Neural cell (in vitro differentiated cells): ENCODE data around the gene INPP5D.

Source experiments
- EP300 ChIP-seq: fragments of 450-650 bp; conservative IDR thresholded peaks from 2 replicates; pipeline ENCODE4 v1.6.1; 2014; ENCODE audit warnings: antibody characterized with exemption, mild to moderate bottlenecking, moderate library complexity; ENCODE audit not compliant: poor library complexity, severe bottlenecking
- EZH2 ChIP-seq: fragments of 200-600, 300-800 bp; shearing (Covaris generic), sonication (generic); IDR thresholded peaks from 2 replicates; pipeline ENCODE4 v1.6.1; 2014; ENCODE audit warnings: antibody characterized with exemption, low read length, borderline replicate concordance, mild to moderate bottlenecking; ENCODE audit not compliant: insufficient read depth, poor library complexity, severe bottlenecking
- MXI1 ChIP-seq: fragments of 450-650 bp; conservative IDR thresholded peaks from 2 replicates; pipeline ENCODE4 v1.6.1; 2014; ENCODE audit warnings: antibody characterized with exemption, mild to moderate bottlenecking; ENCODE audit not compliant: poor library complexity, severe bottlenecking
- POLR2AphosphoS5 ChIP-seq: IDR thresholded peaks from 2 replicates; pipeline ENCODE4 v1.6.1; 2012
- RAD21 ChIP-seq: fragments of 450-650 bp; conservative IDR thresholded peaks from 2 replicates; pipeline ENCODE4 v1.6.1; 2014; ENCODE audit warnings: antibody characterized with exemption, mild to moderate bottlenecking, moderate library complexity
- TAF1 ChIP-seq: IDR thresholded peaks from 2 replicates; pipeline ENCODE4 v1.6.1; 2012; ENCODE audit warnings: low read depth
- TF ChIP-seq, protein P1 (sequence below): IDR thresholded peaks from 2 replicates; pipeline ENCODE4 v1.6.1; 2012; ENCODE audit warnings: borderline replicate concordance
- TF ChIP-seq, protein P2 (sequence below): fragments of 450-650 bp; IDR thresholded peaks from 2 replicates; pipeline ENCODE4 v1.5.1; 2014; ENCODE audit warnings: antibody characterized with exemption, mild to moderate bottlenecking, moderate library complexity; ENCODE audit not compliant: poor library complexity, severe bottlenecking

DNA sequence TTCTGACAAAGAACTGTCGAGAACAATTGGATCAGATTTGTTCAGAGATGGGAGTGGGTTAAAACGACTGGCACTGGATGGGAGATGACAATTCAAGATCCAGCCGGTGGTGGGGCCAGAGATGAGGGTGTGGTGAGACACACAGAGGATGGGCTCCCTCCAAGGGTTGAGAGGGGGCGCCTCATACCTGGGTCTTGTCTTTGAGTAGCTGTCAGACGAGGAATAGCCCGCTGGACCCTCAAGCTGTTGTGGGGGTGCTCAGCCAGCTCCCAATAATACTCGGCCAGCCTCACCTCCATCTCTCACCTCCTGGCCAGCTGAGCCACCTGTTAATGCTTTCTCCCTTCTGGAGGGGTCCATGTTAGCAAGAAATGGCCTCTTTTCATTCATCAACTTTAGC lies 14.0 kb downstream of the INPP5D start:
- TF ChIP-seq, protein P1, sequence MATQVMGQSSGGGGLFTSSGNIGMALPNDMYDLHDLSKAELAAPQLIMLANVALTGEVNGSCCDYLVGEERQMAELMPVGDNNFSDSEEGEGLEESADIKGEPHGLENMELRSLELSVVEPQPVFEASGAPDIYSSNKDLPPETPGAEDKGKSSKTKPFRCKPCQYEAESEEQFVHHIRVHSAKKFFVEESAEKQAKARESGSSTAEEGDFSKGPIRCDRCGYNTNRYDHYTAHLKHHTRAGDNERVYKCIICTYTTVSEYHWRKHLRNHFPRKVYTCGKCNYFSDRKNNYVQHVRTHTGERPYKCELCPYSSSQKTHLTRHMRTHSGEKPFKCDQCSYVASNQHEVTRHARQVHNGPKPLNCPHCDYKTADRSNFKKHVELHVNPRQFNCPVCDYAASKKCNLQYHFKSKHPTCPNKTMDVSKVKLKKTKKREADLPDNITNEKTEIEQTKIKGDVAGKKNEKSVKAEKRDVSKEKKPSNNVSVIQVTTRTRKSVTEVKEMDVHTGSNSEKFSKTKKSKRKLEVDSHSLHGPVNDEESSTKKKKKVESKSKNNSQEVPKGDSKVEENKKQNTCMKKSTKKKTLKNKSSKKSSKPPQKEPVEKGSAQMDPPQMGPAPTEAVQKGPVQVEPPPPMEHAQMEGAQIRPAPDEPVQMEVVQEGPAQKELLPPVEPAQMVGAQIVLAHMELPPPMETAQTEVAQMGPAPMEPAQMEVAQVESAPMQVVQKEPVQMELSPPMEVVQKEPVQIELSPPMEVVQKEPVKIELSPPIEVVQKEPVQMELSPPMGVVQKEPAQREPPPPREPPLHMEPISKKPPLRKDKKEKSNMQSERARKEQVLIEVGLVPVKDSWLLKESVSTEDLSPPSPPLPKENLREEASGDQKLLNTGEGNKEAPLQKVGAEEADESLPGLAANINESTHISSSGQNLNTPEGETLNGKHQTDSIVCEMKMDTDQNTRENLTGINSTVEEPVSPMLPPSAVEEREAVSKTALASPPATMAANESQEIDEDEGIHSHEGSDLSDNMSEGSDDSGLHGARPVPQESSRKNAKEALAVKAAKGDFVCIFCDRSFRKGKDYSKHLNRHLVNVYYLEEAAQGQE = no peak
- TF ChIP-seq, protein P2, sequence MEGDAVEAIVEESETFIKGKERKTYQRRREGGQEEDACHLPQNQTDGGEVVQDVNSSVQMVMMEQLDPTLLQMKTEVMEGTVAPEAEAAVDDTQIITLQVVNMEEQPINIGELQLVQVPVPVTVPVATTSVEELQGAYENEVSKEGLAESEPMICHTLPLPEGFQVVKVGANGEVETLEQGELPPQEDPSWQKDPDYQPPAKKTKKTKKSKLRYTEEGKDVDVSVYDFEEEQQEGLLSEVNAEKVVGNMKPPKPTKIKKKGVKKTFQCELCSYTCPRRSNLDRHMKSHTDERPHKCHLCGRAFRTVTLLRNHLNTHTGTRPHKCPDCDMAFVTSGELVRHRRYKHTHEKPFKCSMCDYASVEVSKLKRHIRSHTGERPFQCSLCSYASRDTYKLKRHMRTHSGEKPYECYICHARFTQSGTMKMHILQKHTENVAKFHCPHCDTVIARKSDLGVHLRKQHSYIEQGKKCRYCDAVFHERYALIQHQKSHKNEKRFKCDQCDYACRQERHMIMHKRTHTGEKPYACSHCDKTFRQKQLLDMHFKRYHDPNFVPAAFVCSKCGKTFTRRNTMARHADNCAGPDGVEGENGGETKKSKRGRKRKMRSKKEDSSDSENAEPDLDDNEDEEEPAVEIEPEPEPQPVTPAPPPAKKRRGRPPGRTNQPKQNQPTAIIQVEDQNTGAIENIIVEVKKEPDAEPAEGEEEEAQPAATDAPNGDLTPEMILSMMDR = no peak
- TF ChIP-seq TAF1 (no peak), MXI1 (no peak), RAD21 (no peak), EP300 (no peak), EZH2 (no peak), POLR2AphosphoS5 (no peak)
